Brain pericyte (primary cell): ENCODE measurements around the gene TMEM72.

Experiments used
- DNase-seq: peaks from one replicate; pipeline ENCODE4 v3.0.0-alpha.2; 2012; ENCODE audit warnings: low read depth, low spot score

The TMEM72 gene

DNA sequence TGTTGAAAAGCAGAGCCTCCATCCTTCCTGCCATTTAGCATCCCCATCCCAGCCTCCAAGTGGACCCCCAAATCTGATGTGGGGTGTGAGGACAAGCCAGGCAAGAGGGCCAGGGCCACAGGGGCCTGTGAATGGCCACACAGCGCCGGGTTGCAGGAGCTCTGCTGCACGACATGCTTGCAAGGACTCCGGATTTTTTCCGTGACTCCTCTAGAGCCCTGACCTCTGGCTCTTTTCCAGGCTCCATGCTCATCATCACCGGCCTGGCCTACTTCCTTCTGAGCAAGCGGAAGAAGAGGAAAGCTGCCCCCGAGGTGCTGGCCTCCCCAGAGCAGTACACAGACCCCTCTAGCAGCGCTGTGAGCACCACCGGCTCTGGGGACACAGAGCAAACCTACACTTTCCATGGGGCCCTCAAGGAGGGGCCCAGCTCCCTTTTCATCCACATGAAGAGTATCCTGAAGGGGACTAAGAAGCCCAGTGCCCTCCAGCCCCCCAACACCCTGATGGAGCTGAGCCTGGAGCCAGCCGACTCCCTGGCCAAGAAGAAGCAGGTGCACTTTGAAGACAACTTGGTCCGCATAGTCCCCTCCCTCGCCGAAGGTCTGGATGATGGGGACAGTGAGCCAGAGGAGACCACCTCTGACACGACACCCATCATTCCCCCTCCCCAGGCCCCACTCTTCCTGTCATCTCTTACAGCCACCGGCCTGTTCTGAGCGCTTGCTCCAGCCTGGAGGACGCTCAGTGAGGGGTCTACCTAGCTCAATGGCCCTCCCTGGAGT lies 23.5 kb downstream of the TMEM72 start:
- no peak for DNase-seq

DNA sequence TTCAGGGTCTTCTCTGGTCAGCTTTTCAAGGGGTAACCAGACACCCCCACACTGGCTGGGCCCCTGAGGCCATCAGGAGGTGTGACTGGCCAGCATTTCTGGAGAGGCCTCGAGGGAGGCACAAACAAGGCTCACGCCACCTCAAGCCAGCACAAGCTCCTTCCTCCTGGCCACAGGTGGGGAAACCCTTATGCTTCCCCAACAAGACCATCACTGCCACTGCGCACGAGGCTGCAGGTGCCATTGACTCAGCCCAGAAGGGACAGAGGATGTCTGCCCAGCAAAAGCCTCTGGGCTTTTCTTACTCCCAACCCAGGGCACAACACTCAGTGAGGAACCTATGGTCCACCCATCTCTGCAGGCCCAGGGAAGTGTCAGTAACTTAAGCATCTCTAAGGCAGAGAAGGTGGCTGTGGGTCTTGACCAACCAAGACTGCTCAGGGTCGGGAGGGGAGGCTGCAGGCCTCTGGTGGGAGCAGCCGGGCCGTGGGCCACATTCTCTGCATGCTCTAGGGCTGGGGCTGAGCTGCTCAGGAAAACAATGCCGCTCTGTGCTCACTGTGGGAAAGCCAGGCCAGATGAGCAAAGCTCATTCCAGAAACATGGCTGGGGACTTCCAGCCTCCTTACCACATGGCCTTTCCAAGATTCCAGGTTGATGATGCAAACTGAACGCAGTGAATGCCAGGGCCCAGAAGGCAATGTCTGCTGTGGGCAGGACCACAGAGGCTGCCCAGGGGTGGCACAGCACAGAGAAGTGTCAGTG lies 24.2 kb downstream of the TMEM72 start:
- DNase-seq: no peak

DNA sequence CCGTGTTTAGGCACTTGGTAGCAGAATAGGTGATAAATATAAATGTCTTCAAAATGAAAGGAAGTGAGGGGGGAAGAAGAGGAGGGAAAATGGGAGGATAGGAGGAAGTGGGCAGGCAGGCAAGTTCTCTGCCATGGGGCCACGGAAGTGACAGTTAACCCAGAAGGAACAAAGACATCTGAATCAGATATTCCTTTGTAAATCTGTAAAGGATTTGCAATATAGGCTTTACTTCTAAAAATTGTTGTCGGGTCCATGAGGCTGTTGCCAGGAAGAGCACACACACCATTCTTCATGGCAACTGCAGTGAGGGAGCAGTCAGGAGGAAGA lies 24.8 kb downstream of the TMEM72 start:
- DNase-seq: no peak

DNA sequence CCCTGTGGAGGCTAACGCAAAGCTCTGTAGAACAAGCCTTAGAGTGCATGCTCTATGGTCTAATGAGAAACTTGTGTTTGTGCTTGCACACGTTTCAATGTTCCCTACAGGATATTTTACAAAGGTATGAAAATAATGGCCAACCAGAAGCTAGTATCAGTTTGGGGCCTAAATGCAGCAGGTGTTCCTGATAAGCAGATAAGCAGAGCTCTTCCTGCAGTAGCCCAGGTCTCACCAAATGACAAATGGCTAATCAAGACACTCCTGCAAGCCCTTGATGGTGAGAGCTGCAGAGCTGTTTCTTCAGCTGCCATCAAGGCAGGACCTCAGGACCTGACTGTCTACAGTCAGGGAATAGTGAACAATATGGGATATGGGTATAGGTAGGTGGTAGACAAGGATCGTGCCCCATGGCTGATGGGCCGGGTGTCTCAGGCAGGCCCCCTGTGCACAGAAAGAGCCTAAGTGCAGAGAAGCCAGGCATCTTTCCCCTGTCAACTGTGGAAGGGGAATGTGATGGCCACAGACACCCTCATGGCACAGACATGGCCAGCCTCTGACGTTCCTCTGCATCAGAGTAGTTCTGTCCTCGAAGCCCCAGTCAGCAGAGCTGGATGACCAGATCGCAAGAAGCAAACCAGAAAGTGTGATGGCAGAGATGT lies 25.3 kb downstream of the TMEM72 start:
- no peak for DNase-seq

DNA sequence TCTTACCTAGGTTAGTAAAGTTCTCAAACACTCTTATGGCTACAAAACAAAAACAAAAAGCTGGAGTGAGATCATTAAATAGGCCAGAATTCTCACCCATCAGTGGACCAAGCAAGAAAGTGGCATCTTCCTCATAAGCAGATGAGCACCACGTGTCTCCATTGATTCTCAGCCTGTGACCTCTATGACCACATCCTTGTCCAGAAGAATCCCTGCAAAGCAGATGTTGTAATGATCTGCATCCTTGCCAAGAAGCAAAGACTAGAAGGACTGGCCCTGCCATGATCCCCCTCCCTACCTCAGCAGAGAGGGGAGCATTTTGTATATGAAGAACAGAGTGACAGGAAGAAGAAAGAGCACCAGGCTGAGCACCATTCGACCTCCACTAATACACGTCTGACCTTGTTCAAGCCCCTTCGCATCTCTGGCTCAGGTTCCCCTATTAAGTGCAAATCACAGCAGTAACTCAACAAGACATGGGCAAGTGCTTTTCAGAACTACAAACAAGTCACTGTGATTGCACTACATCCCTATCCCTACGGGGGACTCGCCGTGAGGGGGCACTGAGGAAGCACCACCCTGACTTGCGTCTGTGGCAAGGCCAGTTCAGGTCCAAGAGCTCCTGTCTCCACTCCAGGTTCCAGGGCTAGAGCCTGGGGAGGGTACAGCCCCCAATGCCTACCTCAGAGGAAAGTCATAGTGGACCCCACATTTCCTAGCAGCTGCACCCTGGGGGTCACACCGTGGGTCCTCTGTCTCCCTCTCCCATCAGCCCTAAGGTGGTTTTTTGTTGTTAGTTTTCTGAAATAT lies 26.3 kb downstream of the TMEM72 start:
- no peak for DNase-seq

- no peak for DNase-seq
These were observed 27.8 kb downstream of the TMEM72 start for GRCh38 chr10:44938956-44939355.

- DNase-seq: no peak
These were observed 28.7 kb downstream of the TMEM72 start for GRCh38 chr10:44939691-44940401.

- DNase-seq: no peak
These were observed 33.2 kb downstream of the TMEM72 start for GRCh38 chr10:44944354-44944753.

DNA sequence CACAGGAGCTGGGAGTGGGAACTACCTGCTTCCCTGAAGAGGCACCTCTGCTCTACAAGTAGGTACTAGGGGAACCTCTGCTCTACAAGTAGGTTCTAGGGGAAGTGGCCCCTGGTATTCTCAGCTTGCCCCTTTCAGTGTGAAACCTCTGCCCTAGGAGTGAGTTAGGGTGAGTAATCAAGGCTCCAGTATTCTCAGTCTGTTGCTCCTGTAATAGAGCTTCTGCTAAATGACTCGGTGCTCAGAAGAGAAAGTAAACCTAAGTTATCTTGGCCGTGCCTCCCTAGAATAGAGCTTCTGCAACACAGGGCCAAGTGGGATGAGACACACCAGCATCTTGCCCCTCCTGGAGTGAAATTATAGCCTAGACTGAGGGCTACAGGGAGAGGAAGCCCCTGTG lies 35.1 kb downstream of the TMEM72 start:
- DNase-seq: no peak

GRCh38 chr10:44947371-44948152 lies 36.4 kb downstream of the TMEM72 start:
- DNase-seq: no peak

DNA sequence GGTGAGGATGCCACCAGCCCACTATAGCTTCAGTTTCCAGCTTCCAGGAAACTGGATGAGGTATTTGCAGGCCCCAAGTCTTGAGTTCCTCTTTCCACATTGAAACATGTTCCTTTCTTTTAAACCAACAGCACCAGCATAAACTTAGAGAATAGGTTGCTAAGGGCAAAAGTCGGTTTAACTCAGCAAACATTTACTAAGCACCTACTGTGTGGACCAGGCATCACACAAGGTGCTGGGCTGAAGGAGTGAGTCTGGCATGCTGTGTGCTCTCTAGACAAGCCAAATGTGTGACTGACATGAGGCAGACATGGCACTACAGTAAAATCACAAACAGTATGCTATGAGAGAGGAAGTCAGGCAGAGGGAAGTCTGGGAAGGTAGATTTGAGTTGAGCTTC lies 37.5 kb downstream of the TMEM72 start:
- DNase-seq: no peak

DNA sequence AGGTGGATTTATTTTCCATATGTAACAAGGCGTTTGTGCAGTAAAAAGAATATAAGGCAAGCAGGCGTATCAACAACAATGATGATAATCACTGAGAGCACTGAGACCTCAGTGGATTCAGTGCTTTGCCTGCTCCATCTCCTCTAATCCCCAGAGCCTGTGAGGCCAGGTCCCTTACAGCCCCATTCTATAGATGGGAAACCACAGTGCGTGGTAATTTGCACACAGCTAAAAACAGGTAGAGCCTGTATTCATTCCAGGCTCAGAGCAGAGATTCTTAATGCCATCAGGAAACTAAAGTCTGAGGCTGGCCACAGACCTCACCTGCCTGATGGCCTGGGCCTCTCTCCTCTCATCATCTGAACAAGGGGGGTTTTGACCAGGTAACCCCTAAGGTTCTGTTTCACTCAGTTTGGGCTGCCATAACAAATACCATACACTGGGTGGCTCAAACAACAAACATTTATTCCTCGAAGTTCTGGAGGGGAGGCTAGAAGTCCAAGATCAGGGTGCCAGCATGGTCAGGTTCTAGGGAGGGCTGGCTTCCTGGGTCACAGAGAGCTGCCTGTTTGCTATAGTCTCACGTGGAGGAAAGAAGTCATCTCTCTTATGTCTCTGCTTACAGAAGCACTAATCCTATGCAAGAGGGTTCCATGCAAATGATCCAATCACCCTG lies 38.1 kb downstream of the TMEM72 start:
- DNase-seq: no peak

DNA sequence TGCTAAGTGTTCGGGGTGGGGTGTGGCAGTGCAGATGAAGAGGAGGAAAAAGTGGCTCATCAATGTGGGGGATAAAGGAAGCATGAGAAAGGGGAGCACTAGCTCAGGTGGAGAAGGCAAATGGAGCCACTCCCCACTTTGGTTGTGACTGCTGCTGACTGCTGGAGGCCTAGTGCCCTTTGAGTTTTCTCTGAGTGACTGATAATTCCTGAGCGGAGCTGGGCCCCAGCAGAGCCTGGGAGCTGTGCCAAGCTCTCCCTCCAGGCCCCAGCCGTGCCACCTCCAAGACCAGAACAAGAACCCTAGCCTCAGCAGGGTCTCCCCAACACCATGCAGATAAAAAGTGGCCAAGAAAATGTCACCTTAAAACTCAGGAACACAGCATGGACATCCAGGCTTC lies 38.8 kb downstream of the TMEM72 start:
- DNase-seq: no peak

DNA sequence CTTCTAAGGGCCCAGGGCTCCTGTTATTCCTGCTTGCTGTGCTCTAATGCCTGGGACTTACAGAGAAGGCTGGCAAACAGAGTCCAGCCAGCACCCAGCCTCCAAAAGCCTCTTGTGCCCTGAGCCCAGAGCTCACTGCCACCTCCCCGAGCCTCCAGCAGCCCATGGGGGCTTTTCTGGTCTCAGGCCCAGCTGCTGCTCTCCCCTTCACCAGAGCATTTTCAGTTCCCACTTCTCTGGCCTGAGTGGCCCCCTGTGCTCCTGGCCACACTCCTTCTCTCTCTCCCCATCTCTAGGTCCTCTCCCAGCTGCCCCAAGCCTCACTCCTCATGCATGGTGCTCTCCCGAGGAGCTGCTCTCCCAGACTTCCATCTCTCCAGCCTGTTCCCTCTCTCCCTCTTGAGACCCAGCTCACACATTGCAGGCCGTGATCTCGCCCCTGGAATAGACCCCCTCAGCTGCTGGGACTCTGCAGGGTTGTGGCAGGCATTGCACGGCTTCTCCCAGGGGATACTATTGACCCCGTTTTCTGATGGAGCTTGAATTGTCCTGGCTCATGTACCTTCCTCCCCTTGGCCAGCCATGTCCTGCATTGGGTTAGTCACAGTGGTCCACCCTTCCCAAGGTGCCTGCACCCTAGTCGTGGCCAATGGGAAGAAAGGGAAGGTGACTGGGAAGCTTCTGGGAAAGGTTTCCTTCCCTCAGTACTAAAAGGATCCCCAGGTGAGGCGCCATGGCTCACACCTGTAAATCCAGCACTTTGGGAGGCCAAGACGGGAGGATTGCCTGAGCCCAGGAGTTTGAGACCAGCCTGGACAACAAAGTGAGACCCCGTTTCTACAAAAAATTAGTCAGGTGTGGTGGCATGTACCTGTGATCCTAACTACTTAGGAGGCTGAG lies 39.4 kb downstream of the TMEM72 start:
- DNase-seq: no peak

GRCh38 chr10:44951576-44952226 lies 40.6 kb downstream of the TMEM72 start:
- DNase-seq: no peak

GRCh38 chr10:44952779-44953231 lies 41.7 kb downstream of the TMEM72 start:
- DNase-seq: no peak

DNA sequence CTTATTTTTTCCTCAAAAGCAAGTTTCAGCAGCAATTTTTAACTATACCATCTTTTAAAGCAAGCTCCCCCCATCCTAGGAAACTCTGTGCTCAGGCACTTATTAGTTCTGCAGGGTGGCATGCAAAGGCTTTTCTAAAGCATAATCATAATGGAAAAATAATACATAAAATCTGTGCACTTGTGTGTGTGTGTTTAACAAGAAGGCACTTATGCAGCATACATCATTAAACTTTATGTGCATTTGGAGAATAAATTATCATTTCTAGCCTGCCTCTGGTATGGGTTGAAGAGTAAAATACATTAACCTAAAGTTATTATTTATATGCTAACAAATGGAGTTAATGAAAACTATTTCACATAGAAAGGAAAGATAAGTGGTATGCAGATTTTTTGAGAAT lies 42.9 kb downstream of the TMEM72 start:
- DNase-seq: no peak

DNA sequence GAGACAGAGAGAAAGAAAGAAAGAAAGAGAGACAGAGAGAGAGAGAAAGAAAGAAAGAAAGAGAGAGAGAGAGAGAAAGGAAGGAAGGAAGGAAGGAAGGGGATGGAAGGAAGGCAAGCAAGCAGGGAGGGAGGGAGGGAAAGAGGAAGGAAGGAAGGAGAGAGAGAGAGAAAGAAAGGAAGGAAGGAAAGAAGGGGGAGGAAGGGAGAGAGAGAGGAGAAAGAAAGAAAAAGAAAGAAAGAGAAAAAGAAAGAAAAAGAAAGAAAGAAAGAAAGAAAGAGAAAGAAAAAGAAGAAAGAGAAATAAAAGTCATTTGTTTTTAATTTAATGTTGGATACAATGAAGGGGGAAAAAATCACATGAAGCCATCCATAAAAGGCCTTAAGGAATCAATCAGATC lies 43.8 kb downstream of the TMEM72 start:
- DNase-seq: no peak
